IMR-90 (cell line): ENCODE measurements around the gene FOXK1. TPM values are rescaled to one million over a fixed set of nuclear protein-coding genes. Genes with fewer than 3 reads are reported as not detected.

Source experiments
- ATAC-seq: fragments of 200-7000 bp; cut with Tn5 transposase; 2 replicates; pipeline ENCODE4 v1.9.1; 2020; ENCODE audit warnings: low read depth, mild to moderate bottlenecking, moderate library complexity
- BruUV-seq: library from RNA; stranded (reverse); fragments of 400-500 nt; replicated peaks from 2 replicates; lab custom pipeline; 2021; lab: Mats Ljungman, UMichigan
- CTCF ChIA-PET: fragments of 300-600 bp; formaldehyde crosslinking; extraction: SDS; loops from one replicate; lab custom pipeline; 2021; ENCODE audit warnings: antibody characterized with exemption; lab: Yijun Ruan, JAX
- POLR2A ChIA-PET: fragments of 300-600 bp; sonication (Branson Sonifier 250); formaldehyde crosslinking; loops from one replicate; lab custom pipeline; 2022; ENCODE audit warnings: antibody characterized with exemption; ENCODE audit not compliant: unreplicated experiment; lab: Charles Lee
- DNase-seq: peaks from one replicate; pipeline ENCODE4 v3.0.0; 2013
- H2AFZ ChIP-seq: replicated peaks from 2 replicates; pipeline ENCODE3; 2013; ENCODE audit warnings: low read length, mild to moderate bottlenecking; ENCODE audit not compliant: poor library complexity
- H2AK5ac ChIP-seq: 2 replicates; pipeline ENCODE4 v1.6.1; 2013; ENCODE audit warnings: low read depth, low read length, inconsistent platforms
- H2AK9ac ChIP-seq: replicated peaks from 2 replicates; pipeline ENCODE3; 2013; ENCODE audit warnings: mild to moderate bottlenecking, low read depth, low read length, moderate library complexity; ENCODE audit not compliant: poor library complexity
- H2BK120ac ChIP-seq: 2 replicates; pipeline ENCODE4 v1.6.1; 2013; ENCODE audit warnings: low read depth, low read length, inconsistent platforms
- H2BK15ac ChIP-seq: 3 replicates; pipeline ENCODE4 v1.6.1; 2013; ENCODE audit warnings: low read depth, low read length, inconsistent platforms
- H2BK20ac ChIP-seq: 2 replicates; pipeline ENCODE4 v1.6.1; 2013; ENCODE audit warnings: low read depth, mild to moderate bottlenecking, inconsistent platforms, low read length, moderate library complexity
- H2BK5ac ChIP-seq: 2 replicates; pipeline ENCODE4 v1.6.1; 2013; ENCODE audit warnings: mild to moderate bottlenecking, low read depth, low read length, inconsistent platforms; ENCODE audit not compliant: poor library complexity, severe bottlenecking
- H3K14ac ChIP-seq: replicated peaks from 2 replicates; pipeline ENCODE4 v1.6.1; 2013; ENCODE audit warnings: low read depth, low read length, inconsistent platforms
- H3K18ac ChIP-seq: 2 replicates; pipeline ENCODE4 v1.6.1; 2013; ENCODE audit warnings: low read depth, low read length, control low read depth
- H3K23ac ChIP-seq: 2 replicates; pipeline ENCODE4 v1.6.1; 2013; ENCODE audit warnings: low read depth, low read length, inconsistent platforms
- H3K27ac ChIP-seq: 2 replicates; pipeline ENCODE4 v1.5.1; 2013; ENCODE audit warnings: mild to moderate bottlenecking, control low read depth, low read length; ENCODE audit not compliant: insufficient read depth
- H3K27me3 ChIP-seq: 2 replicates; pipeline ENCODE4 v1.6.1; 2013; ENCODE audit warnings: low read length; ENCODE audit not compliant: control insufficient read depth, insufficient read depth
- H3K36me3 ChIP-seq: 2 replicates; pipeline ENCODE4 v1.6.1; 2013; ENCODE audit warnings: low read length, mixed read lengths; ENCODE audit not compliant: control insufficient read depth, insufficient read depth
- H3K4ac ChIP-seq: 2 replicates; pipeline ENCODE4 v1.6.1; 2013; ENCODE audit warnings: low read depth, low read length, inconsistent platforms
- H3K4me1 ChIP-seq: 2 replicates; pipeline ENCODE4 v1.6.1; 2013; ENCODE audit warnings: low read length, mixed read lengths; ENCODE audit not compliant: control insufficient read depth, insufficient read depth
- H3K4me2 ChIP-seq: 2 replicates; pipeline ENCODE4 v1.6.1; 2013; ENCODE audit warnings: low read depth, mild to moderate bottlenecking, control low read depth, low read length, moderate library complexity
- H3K4me3 ChIP-seq: 2 replicates; pipeline ENCODE4 v1.5.1; 2013; ENCODE audit warnings: low read depth, mild to moderate bottlenecking, control low read depth, low read length, moderate library complexity; ENCODE audit not compliant: insufficient read depth
- H3K56ac ChIP-seq: 2 replicates; pipeline ENCODE4 v1.6.1; 2013; ENCODE audit warnings: low read length, inconsistent platforms; ENCODE audit not compliant: insufficient read depth; ENCODE audit errors: extremely low read depth
- H3K79me1 ChIP-seq, 2 experiments: 2 replicates each; pipeline ENCODE4 v1.6.1; 2013; ENCODE audit warnings: low read length in 2 of 2, inconsistent platforms in 1 of 2, low read depth in 1 of 2
- H3K9ac ChIP-seq: 2 replicates; pipeline ENCODE4 v1.6.1; 2013; ENCODE audit warnings: low read depth, low read length, control low read depth
- H3K9me1 ChIP-seq: 2 replicates; pipeline ENCODE4 v1.6.1; 2013; ENCODE audit warnings: low read length, inconsistent platforms; ENCODE audit not compliant: insufficient read depth
- H3K9me3 ChIP-seq: 2 replicates; pipeline ENCODE4 v1.6.1; 2013; ENCODE audit warnings: low read length; ENCODE audit not compliant: control insufficient read depth, insufficient read depth
- H4K20me1 ChIP-seq: 2 replicates; pipeline ENCODE4 v1.6.1; 2013; ENCODE audit warnings: low read length, inconsistent platforms; ENCODE audit not compliant: insufficient read depth
- H4K5ac ChIP-seq: 2 replicates; pipeline ENCODE4 v1.6.1; 2013; ENCODE audit warnings: mild to moderate bottlenecking, low read depth, low read length, control low read depth
- H4K8ac ChIP-seq, 2 experiments: 2 replicates each; pipeline ENCODE4 v1.6.1; 2013; ENCODE audit warnings: low read depth in 2 of 2, low read length in 2 of 2, control low read depth in 1 of 2, inconsistent platforms in 1 of 2
- H4K91ac ChIP-seq: 2 replicates; pipeline ENCODE4 v1.6.1; 2013; ENCODE audit warnings: low read depth, low read length, inconsistent platforms; ENCODE audit not compliant: insufficient read depth
- CHD1 ChIP-seq: IDR thresholded peaks from 2 replicates; pipeline ENCODE4 v1.6.1; 2012; ENCODE audit warnings: low read depth, low read length, improper control_type of control experiment
- ELK1 ChIP-seq: fragments of 150-350 bp; IDR thresholded peaks from 2 replicates; pipeline ENCODE4 v1.6.1; 2016; ENCODE audit warnings: low read depth, mild to moderate bottlenecking, low read length, moderate library complexity, borderline replicate concordance
- FOS ChIP-seq: fragments of 150-350 bp; IDR thresholded peaks from 2 replicates; pipeline ENCODE4 v1.6.1; 2016; ENCODE audit warnings: low read depth, low read length
- MAFK ChIP-seq: IDR thresholded peaks from 2 replicates; pipeline ENCODE4 v1.6.1; 2012; ENCODE audit warnings: low read depth, low read length, improper control_type of control experiment
- MXI1 ChIP-seq: IDR thresholded peaks from 2 replicates; pipeline ENCODE4 v1.6.1; 2012; ENCODE audit warnings: low read depth, mild to moderate bottlenecking, low read length, moderate library complexity, borderline replicate concordance
- NFE2L2 ChIP-seq: fragments of 150-350 bp; IDR thresholded peaks from 2 replicates; pipeline ENCODE4 v1.6.1; 2016; ENCODE audit warnings: low read depth, mild to moderate bottlenecking, low read length
- RAD21 ChIP-seq: IDR thresholded peaks from 2 replicates; pipeline ENCODE4 v1.6.1; 2012; ENCODE audit warnings: low read length, improper control_type of control experiment
- RCOR1 ChIP-seq: IDR thresholded peaks from 2 replicates; pipeline ENCODE4 v1.6.1; 2012; ENCODE audit warnings: mild to moderate bottlenecking, low read length, improper control_type of control experiment; ENCODE audit not compliant: insufficient replicate concordance
- USF2 ChIP-seq: fragments of 150-350 bp; IDR thresholded peaks from 2 replicates; pipeline ENCODE4 v1.6.1; 2017; ENCODE audit warnings: mild to moderate bottlenecking, antibody characterized with exemption, low read length, low read depth
- WGBS, 2 experiments: methylation state at CpG; one replicate each; pipeline versions ENCODE4 v1.1.5 to v1.1.7; 2013; ENCODE audit warnings: missing lambda C conversion rate in 2 of 2; ENCODE audit not compliant: insufficient read length in 1 of 2; ENCODE audit errors: extremely low coverage in 2 of 2; 5-methylcytosine and 5-hydroxymethylcytosine counted together
- dilution Hi-C: fragments of 300-500 bp; cut with HindIII; formaldehyde crosslinking; loops from one replicate; pipeline ENCODE4 v1.14.3; 2018; ENCODE audit warnings: low sequenced_read_pairs; ENCODE audit not compliant: unreplicated experiment
- in situ Hi-C: fragments of 300-500 bp; cut with MboI; formaldehyde crosslinking; loops from 3 replicates; pipeline ENCODE4 v1.14.3; 2019; ENCODE audit warnings: low sequenced_read_pairs, inconsistent platforms, mixed read lengths
- intact Hi-C: fragments of 100-400 bp; cut with micrococcal nuclease; formaldehyde crosslinking; loops from 2 replicates; pipeline ENCODE4 v1.10.0; 2022
- polyA plus RNA-seq, 3 experiments: library from polyadenylated mRNA; depleted of rRNA; stranded (reverse); fragments of >200 nt; gene quantifications; 2 replicates each; pipeline ENCODE4 v1.2.3, GENCODE V29; 2012; ENCODE audit warnings: low replicate concordance in 1 of 3
- total RNA-seq: library from RNA; depleted of rRNA; stranded (reverse); fragments of >200 nt; gene quantifications from 2 replicates; pipeline ENCODE4 v1.2.3, GENCODE V29; 2012

The FOXK1 gene
- total and polyA plus RNA-seq, 2 of the 4 experiments (the other 2 are of a cell fraction), result 4.3 to 8.8 TPM

DNA sequence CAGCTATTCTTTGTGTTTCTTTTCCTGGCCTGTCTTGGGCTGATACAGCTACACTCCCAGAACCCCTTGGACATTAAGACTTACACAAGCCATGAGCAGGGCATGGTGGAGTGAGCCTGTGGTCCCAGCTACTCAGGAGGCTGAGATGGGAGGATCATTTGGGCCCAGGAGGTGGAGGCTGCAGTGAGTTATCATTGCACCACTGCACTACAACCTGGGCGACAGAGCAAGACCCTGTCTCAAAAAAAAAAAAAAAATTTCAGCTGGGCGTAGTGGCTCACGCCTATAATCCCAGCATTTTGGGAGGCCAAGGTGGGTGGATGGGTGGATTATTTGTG lies 13.6 kb upstream of the FOXK1 start (continued):
- TF ChIP-seq RAD21, result no peak
- no peak for TF ChIP-seq FOS
- TF ChIP-seq MXI1, result no peak
- no peak for TF ChIP-seq RCOR1
- no peak for TF ChIP-seq NFE2L2
- no peak for TF ChIP-seq MAFK

- Histone ChIP-seq H2AK9ac (no peak overlapping the region), H3K4ac (no peak overlapping the region), H3K9ac (no peak overlapping the region), H2AK5ac (no peak overlapping the region), H2BK5ac (no peak overlapping the region), H2BK120ac (no peak overlapping the region), H2BK15ac (no peak overlapping the region), H4K8ac (no peak overlapping the region), H2AFZ (no peak overlapping the region), H3K23ac (no peak overlapping the region), H3K36me3 (no peaks in the 10 kb centered on the region; the same call in 1 of the 2 replicates), H3K79me1 (no peaks in the 10 kb centered on the region), H3K4me3 (no peak overlapping the region), H3K9me3 (peaks cover 7% of the 10 kb centered on the region), H4K91ac (no peak overlapping the region), H3K14ac (no peak overlapping the region), H4K5ac (no peak overlapping the region), H3K27ac (no peak overlapping the region), H3K4me1 (peaks cover 5% of the 10 kb centered on the region; the same call in 1 of the 2 replicates), H3K18ac (no peak overlapping the region), H2BK20ac (no peak overlapping the region), H3K9me1 (no peaks in the 10 kb centered on the region), H3K4me2 (no peak overlapping the region), H3K27me3 (no peaks in the 10 kb centered on the region), H3K56ac (no peak overlapping the region), H4K20me1 (no peaks in the 10 kb centered on the region)
- ChIA-PET POLR2A (no interaction called here), CTCF (interaction anchor here (0.8 to 1.5 kb wide), 2 partner anchors 11 to 1921 kb away, joined by 3 to 4 read pairs; partner anchors contain the start of gene FOXK1)
- intact Hi-C loops (no loop called here), in situ Hi-C loops (no loop called here), dilution Hi-C loops (no loop called here)
- no peak for DNase-seq
- BruUV-seq, result no TSS peak
- ATAC-seq, result no peak
- no peak for TF ChIP-seq ELK1
- TF ChIP-seq RCOR1, result no peak
- no peak for TF ChIP-seq NFE2L2
- no peak for TF ChIP-seq CHD1
- TF ChIP-seq USF2, result no peak
- no peak for TF ChIP-seq MXI1
- no peak for TF ChIP-seq FOS
- 83% methylated on average over 1 of the region's 4 CpGs; no CpG with 5 or more reads in 1 of the 2 experiments for WGBS, 2 experiments
These were observed 11.3 kb upstream of the FOXK1 start for GRCh38 chr7:4670791-4671190.
